H1 (cell line): Measurements from ENCODE around the gene RSPO3. TPM values are rescaled to one million over a fixed set of nuclear protein-coding genes. Genes with fewer than 3 reads are reported as not detected.
A peak's percentile ranks its signal among the peaks of the same experiment; 100 is the strongest.

ENCODE experiments used
- CTCF ChIA-PET: fragments of 300-600 bp; sonication (Branson Sonifier 250); formaldehyde crosslinking; loops from one replicate; lab custom pipeline; 2021; ENCODE audit not compliant: partially characterized antibody; lab: Charles Lee
- POLR2A ChIA-PET: fragments of 300-600 bp; sonication (Branson Sonifier 250); formaldehyde crosslinking; loops from one replicate; lab custom pipeline; 2021; ENCODE audit warnings: inconsistent platforms; ENCODE audit not compliant: partially characterized antibody; lab: Charles Lee
- DNase-seq, 2 experiments: peaks; one replicate each; pipeline versions ENCODE4 v3.0.0 to v3.0.0-alpha.2; 2010 to 2022; ENCODE audit warnings: low spot score in 2 of 2, low read depth in 1 of 2, mixed read lengths in 1 of 2
- FAIRE-seq: peaks from 2 replicates; lab custom pipeline; 2011; peaks lifted over from hg19 to GRCh38; lab: Jason Lieb, UNC
- H2AFZ ChIP-seq: 2 replicates; pipeline ENCODE4 v1.8.1; 2012; ENCODE audit warnings: low read length, inconsistent platforms
- H2AK5ac ChIP-seq: 2 replicates; pipeline ENCODE4 v1.6.1; 2013; ENCODE audit warnings: low read depth, low read length
- H2BK120ac ChIP-seq: replicated peaks from 2 replicates; pipeline ENCODE3; 2013; ENCODE audit warnings: low read depth, low read length, inconsistent platforms
- H2BK12ac ChIP-seq: 2 replicates; pipeline ENCODE4 v1.6.1; 2013; ENCODE audit warnings: low read depth, low read length
- H2BK15ac ChIP-seq: 2 replicates; pipeline ENCODE4 v1.6.1; 2013; ENCODE audit warnings: low read length
- H2BK20ac ChIP-seq: 2 replicates; pipeline ENCODE4 v1.6.1; 2013; ENCODE audit warnings: low read length
- H2BK5ac ChIP-seq: 2 replicates; pipeline ENCODE4 v1.6.1; 2013; ENCODE audit warnings: low read depth, low read length
- H3K14ac ChIP-seq: 2 replicates; pipeline ENCODE4 v1.6.1; 2013; ENCODE audit warnings: inconsistent platforms; ENCODE audit not compliant: insufficient read length
- H3K18ac ChIP-seq: 2 replicates; pipeline ENCODE4 v1.6.1; 2013; ENCODE audit warnings: low read length; ENCODE audit errors: extremely low read depth
- H3K23ac ChIP-seq: 2 replicates; pipeline ENCODE4 v1.6.1; 2013; ENCODE audit warnings: inconsistent platforms; ENCODE audit not compliant: insufficient read length
- H3K23me2 ChIP-seq: 2 replicates; pipeline ENCODE4 v1.6.1; 2013; ENCODE audit warnings: low read depth, low read length
- H3K27ac ChIP-seq: 2 replicates; pipeline ENCODE4 v1.6.1; 2011; ENCODE audit warnings: low read depth, low read length, inconsistent platforms
- H3K27me3 ChIP-seq, 4 experiments: replicated peaks in 1 of 4; 1 replicate in 1 of 4; 2 replicates in 3 of 4; pipeline versions ENCODE4 v1.6.1 to v1.8.1; 2011 to 2013; ENCODE audit warnings: low read length in 3 of 4, mild to moderate bottlenecking in 3 of 4, inconsistent platforms in 2 of 4, mixed read lengths in 2 of 4, moderate library complexity in 1 of 4; ENCODE audit not compliant: control insufficient read depth in 3 of 4, insufficient read depth in 3 of 4; ENCODE audit errors: extremely low read depth in 1 of 4
- H3K36me3 ChIP-seq, 4 experiments: 2 replicates each; pipeline versions ENCODE4 v1.6.1 to v1.8.1; 2011 to 2013; ENCODE audit warnings: mild to moderate bottlenecking in 4 of 4, low read length in 3 of 4, moderate library complexity in 2 of 4, control low read depth in 1 of 4, inconsistent platforms in 1 of 4; ENCODE audit not compliant: insufficient read depth in 4 of 4, control insufficient read depth in 2 of 4
- H3K4ac ChIP-seq: replicated peaks from 2 replicates; pipeline ENCODE3; 2013; ENCODE audit warnings: low read length, low read depth, mixed read lengths, inconsistent platforms; ENCODE audit not compliant: insufficient read length
- H3K4me1 ChIP-seq, 4 experiments: replicated peaks in 1 of 4; 1 replicate in 1 of 4; 2 replicates in 3 of 4; pipeline versions ENCODE4 v1.6.1 to v1.8.1; 2011 to 2013; ENCODE audit warnings: low read length in 3 of 4, inconsistent platforms in 2 of 4, mixed read lengths in 1 of 4; ENCODE audit not compliant: insufficient read depth in 4 of 4, control insufficient read depth in 3 of 4
- H3K4me2 ChIP-seq, 2 experiments: 2 replicates each; pipeline versions ENCODE4 v1.6.1 to v1.8.1; 2011 to 2013; ENCODE audit warnings: low read depth in 2 of 2, low read length in 2 of 2, control low read depth in 1 of 2, inconsistent platforms in 1 of 2, mild to moderate bottlenecking in 1 of 2; ENCODE audit not compliant: insufficient read depth in 1 of 2
- H3K4me3 ChIP-seq, 4 experiments: fragments of 200-600, 300-600 bp in 1 of 4; sonication (generic), shearing (Covaris generic), sonication (Bioruptor Twin) in 1 of 4; 2 replicates each; pipeline versions ENCODE4 v1.5.1 to v1.8.1; 2011 to 2016; ENCODE audit warnings: low read length in 4 of 4, low read depth in 3 of 4, control low read depth in 2 of 4, inconsistent platforms in 2 of 4, mild to moderate bottlenecking in 2 of 4, mixed read lengths in 1 of 4, moderate library complexity in 1 of 4; ENCODE audit not compliant: insufficient read depth in 2 of 4; ENCODE audit errors: extremely low read depth in 1 of 4
- H3K56ac ChIP-seq: replicated peaks from 2 replicates; pipeline ENCODE3; 2013; ENCODE audit warnings: low read depth, mild to moderate bottlenecking, mixed read lengths, low read length, inconsistent platforms; ENCODE audit not compliant: insufficient read length
- H3K79me1 ChIP-seq: 2 replicates; pipeline ENCODE4 v1.6.1; 2013; ENCODE audit warnings: low read depth, low read length, control low read depth
- H3K79me2 ChIP-seq, 2 experiments: 2 replicates each; pipeline versions ENCODE4 v1.6.1 to v1.8.1; 2012 to 2013; ENCODE audit warnings: low read length in 2 of 2, mild to moderate bottlenecking in 2 of 2, inconsistent platforms in 1 of 2; ENCODE audit not compliant: insufficient read depth in 2 of 2, control insufficient read depth in 1 of 2
- H3K9ac ChIP-seq, 4 experiments: replicated peaks in 1 of 4; 1 replicate in 1 of 4; 2 replicates in 3 of 4; pipeline versions ENCODE4 v1.6.1 to v1.8.1; 2011 to 2013; ENCODE audit warnings: low read depth in 3 of 4, low read length in 3 of 4, control low read depth in 2 of 4, mild to moderate bottlenecking in 2 of 4, moderate library complexity in 2 of 4, inconsistent platforms in 1 of 4; ENCODE audit errors: extremely low read depth in 1 of 4
- H3K9me3 ChIP-seq, 2 experiments: 2 replicates each; pipeline versions ENCODE4 v1.6.1 to v1.8.1; 2012 to 2013; ENCODE audit warnings: mild to moderate bottlenecking in 2 of 2, moderate library complexity in 2 of 2, control low read depth in 1 of 2, inconsistent platforms in 1 of 2, low read depth in 1 of 2, low read length in 1 of 2, mixed read lengths in 1 of 2; ENCODE audit not compliant: insufficient read depth in 2 of 2
- H4K20me1 ChIP-seq, 2 experiments: replicated peaks in 1 of 2; 2 replicates each; pipeline versions ENCODE3 to v1.8.1; 2011 to 2013; ENCODE audit warnings: inconsistent platforms in 2 of 2, low read length in 2 of 2, mild to moderate bottlenecking in 1 of 2; ENCODE audit not compliant: insufficient read depth in 2 of 2, control insufficient read depth in 1 of 2
- H4K5ac ChIP-seq: 2 replicates; pipeline ENCODE4 v1.6.1; 2013; ENCODE audit warnings: low read length, low read depth, mixed read lengths, inconsistent platforms; ENCODE audit not compliant: insufficient read length
- H4K8ac ChIP-seq: 2 replicates; pipeline ENCODE4 v1.8.0; 2013; ENCODE audit warnings: mild to moderate bottlenecking, moderate library complexity, low read length, inconsistent platforms; ENCODE audit not compliant: insufficient read depth; ENCODE audit errors: extremely low read depth
- H4K91ac ChIP-seq: replicated peaks from 2 replicates; pipeline ENCODE3; 2013; ENCODE audit warnings: low read length, mixed read lengths, inconsistent platforms; ENCODE audit not compliant: insufficient read length
- WGBS, 2 experiments: shearing (Covaris generic) in 1 of 2; methylation state at CpG; one replicate each; pipeline versions ENCODE4 v1.1.6 to v1.1.7; 2013 to 2015; ENCODE audit warnings: low lambda C conversion rate in 2 of 2, mixed read lengths in 2 of 2, inconsistent platforms in 1 of 2, low coverage in 1 of 2, missing lambda C conversion rate in 1 of 2; ENCODE audit not compliant: insufficient replicate concordance in 2 of 2, insufficient coverage in 1 of 2, insufficient read length in 1 of 2; ENCODE audit errors: extremely low coverage in 1 of 2, missing lambda C conversion rate in 1 of 2; 5-methylcytosine and 5-hydroxymethylcytosine counted together
- polyA plus RNA-seq, 7 experiments: library from polyadenylated mRNA; depleted of rRNA in 3 of 7; stranded (reverse) in 5 of 7; unstranded in 2 of 7; fragments of >200 nt in 5 of 7; fragments of 200-250 nt in 2 of 7; gene quantifications; 1 replicate in 5 of 7; 2 replicates in 1 of 7; 4 replicates in 1 of 7; pipeline versions ENCODE4 v1.2.1 to v1.2.3, GENCODE V29; 2011 to 2013; ENCODE audit warnings: missing spikeins in 2 of 7, mixed read lengths in 2 of 7
- total RNA-seq: library from RNA; stranded (reverse); fragmentation: NEBNext Ultra II Directional; extraction: Animal tissue kit (Norgen Biotek cat#: 25700); gene quantifications from 2 replicates; pipeline ENCODE4 v1.2.1, GENCODE V29; 2021

RSPO3 gene
- total and polyA plus RNA-seq, 2 of the 8 experiments (the other 6 are each of a cell fraction or from before 2014, with no cell fraction given) = not detected

- Histone ChIP-seq H3K18ac (no peak overlapping the region), H3K4me3 (no peak overlapping the region), H4K91ac (no peak overlapping the region), H3K36me3 (no peaks in the 10 kb centered on the region), H3K14ac (no peak overlapping the region), H2AK5ac (no peak overlapping the region), H3K27ac (no peak overlapping the region), H3K4me2 (no peak overlapping the region), H2BK15ac (no peak overlapping the region), H3K79me2 (no peaks in the 10 kb centered on the region), H4K5ac (no peak overlapping the region), H3K9me3 (no peaks in the 10 kb centered on the region), H2BK120ac (no peak overlapping the region), H3K27me3 (no peaks in the 10 kb centered on the region), H3K9ac (no peak overlapping the region), H3K56ac (no peak overlapping the region), H3K4me1 (no peaks in the 10 kb centered on the region), H4K20me1 (no peaks in the 10 kb centered on the region), H2AFZ (peak overlapping the region; percentile 41; the same call in 1 of the 2 replicates), H2BK20ac (no peak overlapping the region), H3K23ac (no peak overlapping the region), H2BK5ac (no peak overlapping the region), H3K23me2 (no peaks in the 10 kb centered on the region), H3K79me1 (no peaks in the 10 kb centered on the region), H4K8ac (no peak overlapping the region), H3K4ac (no peak overlapping the region), H2BK12ac (peak overlapping the region; percentile 32; the same call in 1 of the 2 replicates)
- DNase-seq (no peak), FAIRE-seq (no peak)
- ChIA-PET CTCF (interaction anchor here (0.8 to 0.9 kb wide), 2 partner anchors 12 to 20 kb away, joined by 3 to 5 read pairs; no protein-coding TSS in a partner anchor), POLR2A (no interaction called here)
- WGBS, 2 experiments = 83% methylated on average over 4 of the region's 4 CpGs; no CpG with 5 or more reads in 1 of the 2 experiments
Observed at GRCh38 chr6:127207591-127208120, 89.2 kb downstream of the RSPO3 start.
